Upper lobe of left lung (tissue), 6 donors: Measurements from ENCODE around the gene APC2. TPM values are rescaled to one million over a fixed set of nuclear protein-coding genes. Genes with fewer than 3 reads are reported as not detected.
"Not testable (repeated sequence)": the region's sequence is repeated elsewhere in the genome, so short reads cannot be mapped to it uniquely, and the experiment has no call there.

Source experiments
- ATAC-seq, 2 donors: fragments of 200-7000 bp; cut with Tn5 transposase; one replicate each; pipeline ENCODE4 v1.9.1; 2022; ENCODE audit warnings: mild to moderate bottlenecking in 2 of 2, moderate library complexity in 2 of 2; ENCODE audit not compliant: low FRiP score in 2 of 2
- DNase-seq, 2 donors: peaks; one replicate each; pipeline ENCODE4 v3.0.0-alpha.2; 2019 to 2020
- H3K27ac ChIP-seq, 4 donors: fragments of 200-600 bp; sonication (generic); one replicate each; pipeline ENCODE4 v1.5.1; 2016 to 2019
- H3K27me3 ChIP-seq, 4 donors: fragments of 200-600 bp; sonication (generic); one replicate each; pipeline ENCODE4 v1.5.1; 2017 to 2019
- H3K36me3 ChIP-seq, 4 donors: fragments of 200-600 bp; sonication (generic); one replicate each; pipeline ENCODE4 v1.5.1; 2016 to 2019
- H3K4me1 ChIP-seq, 4 donors: fragments of 200-600 bp; sonication (generic); one replicate each; pipeline ENCODE4 v1.5.1; 2018 to 2019
- H3K4me3 ChIP-seq, 4 donors: fragments of 200-600 bp; sonication (generic); one replicate each; pipeline ENCODE4 v1.5.1; 2017 to 2019; ENCODE audit warnings: mild to moderate bottlenecking in 2 of 4, moderate library complexity in 1 of 4
- H3K9me3 ChIP-seq, 4 donors: fragments of 200-600 bp; sonication (generic); one replicate each; pipeline ENCODE4 v1.5.1; 2018 to 2019
- EP300 ChIP-seq, 4 donors: sonication (generic); formaldehyde crosslinking; IDR thresholded peaks; one replicate each; pipeline ENCODE4 v1.5.1; 2017; ENCODE audit warnings: antibody characterized with exemption in 4 of 4, control low read depth in 2 of 4
- POLR2A ChIP-seq, 4 donors: fragments of 450-650 bp; IDR thresholded peaks; one replicate each; pipeline ENCODE4 v1.5.1; 2016 to 2017; ENCODE audit warnings: antibody characterized with exemption in 4 of 4, mild to moderate bottlenecking in 2 of 4
- POLR2AphosphoS5 ChIP-seq, 2 donors: sonication (generic); formaldehyde crosslinking; IDR thresholded peaks; one replicate each; pipeline ENCODE4 v1.5.1; 2017; ENCODE audit warnings: antibody characterized with exemption in 2 of 2
- WGBS, 2 donors: methylation state at CpG; one replicate each; pipeline ENCODE4 v1.1.5; 2017 to 2018; 5-methylcytosine and 5-hydroxymethylcytosine counted together
- total RNA-seq, 6 donors: library from RNA; depleted of rRNA in 4 of 6; stranded (reverse); fragments of >200 nt in 4 of 6; gene quantifications; one replicate each; pipeline versions ENCODE4 v1.1.0 to v1.2.1, GENCODE V29; 2016 to 2021
- TF ChIP-seq, protein P1 (sequence below), 6 experiments: fragments of 450-650 bp in 4 of 6; fragments of 200-600 bp in 2 of 6; sonication (generic) in 2 of 6; IDR thresholded peaks; one replicate each; pipeline ENCODE4 v1.5.1; 2016 to 2019; ENCODE audit warnings: antibody characterized with exemption in 6 of 6
- donor health status: DM: no; HTN: no; CAD: no; lungs with moderate emphysema.
- donor health status: DM: no; HTN: yes; CAD: no; lungs with severe emphysema.

The APC2 gene
- total RNA-seq, 6 donors from 2014 or later: 0.06 to 1.0 (median 0.11) TPM; not detected in 1

DNA sequence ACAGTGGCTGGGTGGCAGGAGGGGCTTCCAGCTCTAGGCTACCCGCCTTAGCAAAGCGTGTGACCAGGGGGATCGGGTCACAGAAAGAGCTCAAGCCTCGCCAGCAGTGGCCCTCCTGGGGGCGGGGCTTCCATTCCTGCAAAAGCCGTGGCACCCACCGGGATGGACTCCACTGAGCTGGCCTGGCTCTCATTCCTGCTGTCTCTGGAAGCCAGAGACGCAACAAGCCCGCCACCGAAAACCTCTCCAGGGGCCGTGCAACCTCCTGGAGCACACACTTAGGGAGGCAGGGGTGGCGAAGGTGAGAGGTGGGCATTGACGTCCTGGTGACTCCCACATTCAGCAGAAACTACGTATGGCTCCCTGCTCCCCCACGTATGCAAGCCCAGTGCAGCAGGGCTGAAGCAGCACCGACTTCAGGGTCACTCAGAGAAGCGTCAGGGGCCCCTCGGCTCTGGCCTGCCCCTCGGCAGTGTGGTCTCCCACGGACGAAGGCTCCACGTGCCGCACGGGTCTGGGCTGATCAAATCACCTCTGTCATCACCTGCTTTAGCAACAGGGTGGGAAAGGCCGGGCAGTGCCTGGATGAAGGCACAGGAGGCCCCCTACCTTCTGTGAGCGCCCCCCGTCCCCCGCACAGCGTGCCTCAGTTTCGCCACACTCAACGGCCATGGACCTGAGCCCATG lies 26.0 kb downstream of the APC2 start:
- no peak for ATAC-seq

DNA sequence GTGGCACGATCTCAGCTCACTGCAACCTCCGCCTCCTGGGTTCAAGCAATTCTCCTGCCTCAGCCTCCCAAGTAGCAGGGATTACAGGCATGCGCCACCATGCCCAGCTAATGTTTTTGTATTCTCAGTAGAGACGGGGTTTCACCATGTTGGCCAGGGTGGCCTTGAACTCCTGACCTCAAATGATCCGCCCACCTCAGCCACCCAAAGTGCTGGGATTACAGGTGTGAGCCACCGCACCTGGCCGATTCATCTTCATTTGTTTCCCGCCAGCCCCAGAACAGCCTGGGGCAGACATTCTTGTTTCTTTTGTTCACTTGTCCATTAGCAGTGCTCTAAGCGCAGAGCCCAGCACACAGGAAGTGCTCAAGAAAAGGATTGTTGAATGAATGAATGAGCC lies 27.1 kb downstream of the APC2 start:
- H3K27ac ChIP-seq, H3K9me3 ChIP-seq, H3K27me3 ChIP-seq, H3K4me3 ChIP-seq, DNase-seq, ATAC-seq: not testable (repeated sequence)
- H3K36me3 ChIP-seq: peaks cover 0 to 26% (median 11%) of the 10 kb centered on the region in 4 donors
- peaks cover 18 to 29% (median 23%) of the 10 kb centered on the region in 4 donors for H3K4me1 ChIP-seq
- WGBS, 2 donors: 94 to 97% methylated on average over 9 of the region's 9 CpGs

More for the DNA sequence above, 26.0 kb downstream of the APC2 start:
- Histone ChIP-seq H3K27ac (no peak overlapping the region), H3K36me3 (peaks cover 0 to 26% (median 11%) of the 10 kb centered on the region in 4 donors), H3K27me3 (peaks cover 0 to 20% (median 10%) of the 10 kb centered on the region in 4 donors), H3K4me1 (peaks cover 28 to 41% (median 32%) of the 10 kb centered on the region in 4 donors), H3K4me3 (no peak overlapping the region), H3K9me3 (no peaks in the 10 kb centered on the region)
- TF ChIP-seq POLR2A (IDR thresholded peaks at IDR 0.05) (no peak), EP300 (IDR thresholded peaks at IDR 0.05) (no peak), POLR2AphosphoS5 (IDR thresholded peaks at IDR 0.05) (no peak)
- TF ChIP-seq, protein P1, sequence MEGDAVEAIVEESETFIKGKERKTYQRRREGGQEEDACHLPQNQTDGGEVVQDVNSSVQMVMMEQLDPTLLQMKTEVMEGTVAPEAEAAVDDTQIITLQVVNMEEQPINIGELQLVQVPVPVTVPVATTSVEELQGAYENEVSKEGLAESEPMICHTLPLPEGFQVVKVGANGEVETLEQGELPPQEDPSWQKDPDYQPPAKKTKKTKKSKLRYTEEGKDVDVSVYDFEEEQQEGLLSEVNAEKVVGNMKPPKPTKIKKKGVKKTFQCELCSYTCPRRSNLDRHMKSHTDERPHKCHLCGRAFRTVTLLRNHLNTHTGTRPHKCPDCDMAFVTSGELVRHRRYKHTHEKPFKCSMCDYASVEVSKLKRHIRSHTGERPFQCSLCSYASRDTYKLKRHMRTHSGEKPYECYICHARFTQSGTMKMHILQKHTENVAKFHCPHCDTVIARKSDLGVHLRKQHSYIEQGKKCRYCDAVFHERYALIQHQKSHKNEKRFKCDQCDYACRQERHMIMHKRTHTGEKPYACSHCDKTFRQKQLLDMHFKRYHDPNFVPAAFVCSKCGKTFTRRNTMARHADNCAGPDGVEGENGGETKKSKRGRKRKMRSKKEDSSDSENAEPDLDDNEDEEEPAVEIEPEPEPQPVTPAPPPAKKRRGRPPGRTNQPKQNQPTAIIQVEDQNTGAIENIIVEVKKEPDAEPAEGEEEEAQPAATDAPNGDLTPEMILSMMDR (IDR thresholded peaks at IDR 0.05): no peak
- WGBS, 2 donors: 95 to 96% methylated on average over 16 to 27 of the region's 31 CpGs
- DNase-seq: peak in 1 of 2 donors; percentile 67

DNA sequence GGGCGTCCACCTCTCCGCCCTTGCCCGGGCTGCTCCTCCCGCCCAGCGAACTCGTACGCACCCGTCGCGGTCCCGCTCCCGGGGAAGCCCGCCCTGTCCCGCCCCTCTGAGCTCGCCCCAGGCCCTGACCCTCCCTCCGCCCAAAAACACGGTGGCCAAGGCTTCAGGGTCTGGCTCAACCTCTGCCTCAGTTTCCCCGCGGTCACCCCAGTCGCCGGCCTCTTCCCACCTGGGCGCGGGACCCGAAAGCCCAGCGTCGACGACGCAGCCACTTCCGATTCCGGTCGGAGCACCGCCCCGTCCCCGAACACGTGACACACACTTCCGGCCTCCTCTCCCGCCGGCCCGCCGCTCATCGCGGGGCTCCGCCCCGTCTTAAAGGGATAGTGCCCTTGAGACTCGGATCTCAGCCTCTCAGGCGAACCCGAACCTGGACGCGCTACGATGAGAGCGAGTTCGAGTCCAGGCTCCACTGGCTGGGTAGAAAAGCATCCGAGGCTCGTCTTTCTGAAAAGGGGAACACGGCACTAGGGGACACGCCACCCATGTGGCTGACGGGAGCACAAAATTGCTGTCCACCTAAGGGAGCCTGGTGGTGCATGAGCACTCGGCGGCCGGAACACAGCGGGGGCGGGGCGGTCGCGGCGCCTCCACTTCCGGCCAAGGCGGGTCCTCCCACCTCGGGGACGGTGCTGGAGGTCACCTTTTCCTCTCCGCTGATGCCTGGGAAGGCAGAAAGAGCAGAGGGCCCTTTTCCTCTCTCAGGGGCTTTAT lies 29.2 kb downstream of the APC2 start, which contains the start of gene C19orf25:
TSS of gene C19orf25 (minus strand) at position 282 of the 774 bp plus-strand sequence. CDS start 312 bp downstream, outside the sequence.
- Histone ChIP-seq H3K27ac (peak within 1 kb of the TSS; percentile 80 to 92 (median 90)), H3K36me3 (peaks cover 0 to 25% (median 11%) of the 10 kb centered on the region in 4 donors), H3K27me3 (no peaks in the 10 kb centered on the region), H3K4me3 (peak within 1 kb of the TSS; percentile 88 to 100 (median 99)), H3K4me1 (peaks cover 16 to 24% (median 22%) of the 10 kb centered on the region in 4 donors), H3K9me3 (no peaks in the 10 kb centered on the region)
- DNase-seq (peak; percentile 95 to 97), ATAC-seq (peak; percentile 93 to 98)
- TF ChIP-seq EP300 (IDR thresholded peaks at IDR 0.05) (no peak), POLR2A (IDR thresholded peaks at IDR 0.05) (peak in 2 of 4 donors; percentile 54 to 86), POLR2AphosphoS5 (IDR thresholded peaks at IDR 0.05) (peak; percentile 80 to 89)
- TF ChIP-seq, protein P1 (IDR thresholded peaks at IDR 0.05): peak in 2 of 6 experiments; percentile 14 to 32
- WGBS, 2 donors: 0 to 1% methylated on average over 14 to 61 of the region's 71 CpGs

DNA sequence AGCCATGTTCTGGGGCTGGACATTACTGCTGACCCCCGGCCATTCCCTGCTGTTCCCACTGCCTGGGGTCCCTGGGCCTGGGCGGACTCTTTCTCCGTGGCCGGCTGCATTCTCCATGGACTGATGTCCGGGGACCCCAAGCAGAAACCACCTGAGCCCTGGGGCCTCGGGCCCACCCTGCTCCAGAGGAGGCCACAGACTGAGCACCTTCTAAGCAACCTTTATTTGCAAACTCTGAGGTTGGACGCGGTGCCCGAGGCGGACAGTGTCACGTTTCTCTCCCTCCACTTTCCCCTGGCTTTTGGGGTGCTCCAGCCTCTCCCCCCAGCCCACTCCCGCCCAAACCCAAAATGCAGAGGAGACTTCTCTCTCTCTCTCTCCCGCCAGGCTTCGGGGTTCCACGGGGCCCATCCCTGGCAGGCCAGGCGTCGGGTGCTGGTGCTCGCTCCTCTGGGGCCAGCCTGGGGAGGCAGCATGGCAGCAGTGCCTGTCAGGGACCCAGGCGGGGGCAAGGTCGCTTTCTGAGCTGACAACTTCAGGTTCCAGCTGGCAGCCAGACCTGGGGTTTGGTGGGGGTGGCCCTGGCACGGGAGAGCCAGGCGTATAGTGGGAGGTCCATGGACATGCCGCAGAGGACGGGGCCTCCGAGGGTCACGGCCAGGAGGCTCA lies 31.4 kb downstream of the APC2 start:
- no peak overlapping the region for H3K4me3 ChIP-seq
- WGBS, 2 donors: 89 to 91% methylated on average over 22 to 23 of the region's 26 CpGs
- ATAC-seq: no peak
- peaks cover 16 to 24% (median 22%) of the 10 kb centered on the region in 4 donors for H3K4me1 ChIP-seq
- H3K9me3 ChIP-seq: no peaks in the 10 kb centered on the region
- peaks cover 0 to 5% (median 2%) of the 10 kb centered on the region in 4 donors for H3K36me3 ChIP-seq
- peak in 1 of 2 donors; percentile 41 for DNase-seq
- no peaks in the 10 kb centered on the region for H3K27me3 ChIP-seq
- no peak overlapping the region for H3K27ac ChIP-seq
- no peak for TF ChIP-seq EP300 (IDR thresholded peaks at IDR 0.05)
- TF ChIP-seq, protein P1 (IDR thresholded peaks at IDR 0.05): no peak
- no peak for TF ChIP-seq POLR2A (IDR thresholded peaks at IDR 0.05)
- no peak for TF ChIP-seq POLR2AphosphoS5 (IDR thresholded peaks at IDR 0.05)
